ENCODE results near the gene CETP.

CETP gene

GRCh38 chr16:56919099-56919800, 42.5 kb upstream of the CETP start:
- H3K9me3 ChIP-seq (ENCODE audit: insufficient read depth, low read length) = no peaks in the 10 kb centered on the region
- no peak for TF ChIP-seq YY1 (IDR thresholded peaks at IDR 0.05; ENCODE audit: insufficient read depth, insufficient read length)
- no peak for TF ChIP-seq SUZ12 (IDR thresholded peaks at IDR 0.05; ENCODE audit: extremely low read depth, insufficient read depth, insufficient read length)
- no peak for TF ChIP-seq ZNF274 (IDR thresholded peaks at IDR 0.05; ENCODE audit: low read depth, low read length)
- no peak for DNase-seq (ENCODE audit: low read depth, low spot score)

GRCh38 chr16:56921571-56921970, 40.2 kb upstream of the CETP start:
- TF ChIP-seq SUZ12 (IDR thresholded peaks at IDR 0.05; ENCODE audit: extremely low read depth, insufficient read depth, insufficient read length) (no peak), YY1 (IDR thresholded peaks at IDR 0.05; ENCODE audit: insufficient read depth, insufficient read length) (no peak), ZNF274 (IDR thresholded peaks at IDR 0.05; ENCODE audit: low read depth, low read length) (no peak)
- H3K27me3 ChIP-seq (ENCODE audit: insufficient read depth, insufficient read length) = no peaks in the 10 kb centered on the region
- no peak for DNase-seq (ENCODE audit: low read depth, low spot score)
- no peaks in the 10 kb centered on the region for H3K36me3 ChIP-seq (ENCODE audit: insufficient read depth, insufficient read length, low read length)
- H3K9ac ChIP-seq (ENCODE audit: insufficient read length, low read depth) = no peak overlapping the region
- no peaks in the 10 kb centered on the region for H3K4me1 ChIP-seq (ENCODE audit: insufficient read depth, insufficient read length)
- H3K4me3 ChIP-seq (ENCODE audit: insufficient read length, low read depth) = no peak overlapping the region
- no peaks in the 10 kb centered on the region for H3K9me3 ChIP-seq (ENCODE audit: insufficient read depth, low read length)

More at GRCh38 chr16:56919099-56919800, 42.5 kb upstream of the CETP start:
- no peaks in the 10 kb centered on the region for H3K4me1 ChIP-seq (ENCODE audit: insufficient read depth, insufficient read length)
- no peak overlapping the region for H3K4me3 ChIP-seq (ENCODE audit: insufficient read length, low read depth)
- H3K27me3 ChIP-seq (ENCODE audit: insufficient read depth, insufficient read length) = no peaks in the 10 kb centered on the region
- no peaks in the 10 kb centered on the region for H3K36me3 ChIP-seq (ENCODE audit: insufficient read depth, insufficient read length, low read length)
- H3K9ac ChIP-seq (ENCODE audit: insufficient read length, low read depth) = no peak overlapping the region

- no peak for DNase-seq (ENCODE audit: low read depth, low spot score)
- H3K9ac ChIP-seq (ENCODE audit: insufficient read length, low read depth) = no peak overlapping the region
- no peak overlapping the region for H3K4me3 ChIP-seq (ENCODE audit: insufficient read length, low read depth)
- no peaks in the 10 kb centered on the region for H3K9me3 ChIP-seq (ENCODE audit: insufficient read depth, low read length)
- H3K36me3 ChIP-seq (ENCODE audit: insufficient read depth, insufficient read length, low read length) = no peaks in the 10 kb centered on the region
- no peaks in the 10 kb centered on the region for H3K4me1 ChIP-seq (ENCODE audit: insufficient read depth, insufficient read length)
- TF ChIP-seq ZNF274 (IDR thresholded peaks at IDR 0.05; ENCODE audit: low read depth, low read length) (no peak), YY1 (IDR thresholded peaks at IDR 0.05; ENCODE audit: insufficient read depth, insufficient read length) (no peak), SUZ12 (IDR thresholded peaks at IDR 0.05; ENCODE audit: extremely low read depth, insufficient read depth, insufficient read length) (no peak)
- no peaks in the 10 kb centered on the region for H3K27me3 ChIP-seq (ENCODE audit: insufficient read depth, insufficient read length)
Observed at GRCh38 chr16:56923481-56924091, 38.2 kb upstream of the CETP start.

- no peak overlapping the region for H3K9ac ChIP-seq (ENCODE audit: insufficient read length, low read depth)
- no peak for DNase-seq (ENCODE audit: low read depth, low spot score)
- TF ChIP-seq SUZ12 (IDR thresholded peaks at IDR 0.05; ENCODE audit: extremely low read depth, insufficient read depth, insufficient read length) (no peak), ZNF274 (IDR thresholded peaks at IDR 0.05; ENCODE audit: low read depth, low read length) (no peak), YY1 (IDR thresholded peaks at IDR 0.05; ENCODE audit: insufficient read depth, insufficient read length) (no peak)
- peaks cover 4% of the 10 kb centered on the region for H3K4me1 ChIP-seq (ENCODE audit: insufficient read depth, insufficient read length)
- no peaks in the 10 kb centered on the region for H3K27me3 ChIP-seq (ENCODE audit: insufficient read depth, insufficient read length)
- no peak overlapping the region for H3K4me3 ChIP-seq (ENCODE audit: insufficient read length, low read depth)
- no peaks in the 10 kb centered on the region for H3K36me3 ChIP-seq (ENCODE audit: insufficient read depth, insufficient read length, low read length)
- no peaks in the 10 kb centered on the region for H3K9me3 ChIP-seq (ENCODE audit: insufficient read depth, low read length)
Observed at GRCh38 chr16:56927471-56927870, 34.3 kb upstream of the CETP start.

- no peak for DNase-seq (ENCODE audit: low read depth, low spot score)
- Histone ChIP-seq H3K4me3 (ENCODE audit: insufficient read length, low read depth) (no peak overlapping the region), H3K9me3 (ENCODE audit: insufficient read depth, low read length) (no peaks in the 10 kb centered on the region), H3K4me1 (ENCODE audit: insufficient read depth, insufficient read length) (peaks cover 4% of the 10 kb centered on the region), H3K9ac (ENCODE audit: insufficient read length, low read depth) (no peak overlapping the region), H3K36me3 (ENCODE audit: insufficient read depth, insufficient read length, low read length) (peaks cover 19% of the 10 kb centered on the region), H3K27me3 (ENCODE audit: insufficient read depth, insufficient read length) (no peaks in the 10 kb centered on the region)
- TF ChIP-seq ZNF274 (IDR thresholded peaks at IDR 0.05; ENCODE audit: low read depth, low read length) = no peak
- TF ChIP-seq YY1 (IDR thresholded peaks at IDR 0.05; ENCODE audit: insufficient read depth, insufficient read length) = no peak
- TF ChIP-seq SUZ12 (IDR thresholded peaks at IDR 0.05; ENCODE audit: extremely low read depth, insufficient read depth, insufficient read length) = no peak
Observed at GRCh38 chr16:56929639-56930038, 32.1 kb upstream of the CETP start.

GRCh38 chr16:56930486-56931270, 31.1 kb upstream of the CETP start:
- no peak for TF ChIP-seq SUZ12 (IDR thresholded peaks at IDR 0.05; ENCODE audit: extremely low read depth, insufficient read depth, insufficient read length)
- no peak for TF ChIP-seq ZNF274 (IDR thresholded peaks at IDR 0.05; ENCODE audit: low read depth, low read length)
- H3K4me3 ChIP-seq (ENCODE audit: insufficient read length, low read depth) = no peak overlapping the region
- H3K4me1 ChIP-seq (ENCODE audit: insufficient read depth, insufficient read length) = peaks cover 4% of the 10 kb centered on the region
- H3K36me3 ChIP-seq (ENCODE audit: insufficient read depth, insufficient read length, low read length) = peaks cover 29% of the 10 kb centered on the region
- no peak overlapping the region for H3K9ac ChIP-seq (ENCODE audit: insufficient read length, low read depth)
- H3K9me3 ChIP-seq (ENCODE audit: insufficient read depth, low read length) = no peaks in the 10 kb centered on the region
- no peak for DNase-seq (ENCODE audit: low read depth, low spot score)
- H3K27me3 ChIP-seq (ENCODE audit: insufficient read depth, insufficient read length) = no peaks in the 10 kb centered on the region

All from NT2/D1 (cell line).